HG03354 (cell line): ENCODE data around the gene ANKRD1.

Experiments
- ATAC-seq: cut with Tn5 transposase; IDR thresholded peaks from one replicate; pipeline ENCODE4 v1.9.1; 2021; ENCODE audit warnings: mild to moderate bottlenecking; ENCODE audit not compliant: unreplicated experiment, poor library complexity, severe bottlenecking

ANKRD1 gene

DNA sequence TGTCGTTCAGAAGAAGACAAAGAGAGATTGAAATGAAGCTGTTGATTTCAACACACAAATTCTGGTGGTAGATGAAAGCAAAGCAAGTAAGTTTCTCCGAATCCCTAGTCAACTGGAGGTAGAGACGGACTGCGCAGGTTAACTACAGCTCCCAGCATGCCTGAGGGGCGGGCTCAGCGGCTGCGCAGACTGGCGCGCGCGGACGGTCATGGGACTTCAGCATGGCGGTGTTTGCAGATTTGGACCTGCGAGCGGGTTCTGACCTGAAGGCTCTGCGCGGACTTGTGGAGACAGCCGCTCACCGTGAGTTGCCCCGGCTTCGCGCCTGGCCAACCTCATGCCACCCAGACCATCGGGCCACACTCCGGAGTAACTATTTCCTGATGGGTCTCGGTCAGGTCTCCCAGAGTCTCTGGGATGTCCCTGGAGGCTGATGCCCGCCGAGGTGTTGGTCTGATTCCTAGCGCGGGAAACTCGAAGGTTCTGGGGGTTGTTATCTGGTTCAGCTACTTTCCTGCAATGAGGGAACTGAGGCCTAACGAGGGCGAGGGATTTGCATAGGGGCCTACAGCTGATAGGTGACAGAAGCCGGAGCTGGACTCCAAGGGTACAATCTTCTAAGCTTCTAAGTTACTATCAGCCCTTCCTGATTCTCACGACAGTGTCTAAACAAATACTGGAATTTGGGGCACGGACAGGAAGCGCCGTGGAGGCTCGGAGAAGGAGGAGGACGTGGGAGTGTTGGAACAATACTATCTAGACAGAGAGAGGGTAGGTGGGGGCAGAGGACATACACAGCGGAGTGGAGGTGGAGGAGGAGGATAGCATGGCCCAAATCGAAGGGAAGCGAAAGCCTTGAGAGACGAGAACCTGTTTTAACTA lies 48.9 kb downstream of the ANKRD1 start, which contains the start of gene RPP30:
Gene RPP30, plus strand, starts transcription at position 209 of the 882 bp plus-strand sequence. Its CDS starts 13 bp downstream, at position 222.
- peak; percentile 98 for ATAC-seq

DNA sequence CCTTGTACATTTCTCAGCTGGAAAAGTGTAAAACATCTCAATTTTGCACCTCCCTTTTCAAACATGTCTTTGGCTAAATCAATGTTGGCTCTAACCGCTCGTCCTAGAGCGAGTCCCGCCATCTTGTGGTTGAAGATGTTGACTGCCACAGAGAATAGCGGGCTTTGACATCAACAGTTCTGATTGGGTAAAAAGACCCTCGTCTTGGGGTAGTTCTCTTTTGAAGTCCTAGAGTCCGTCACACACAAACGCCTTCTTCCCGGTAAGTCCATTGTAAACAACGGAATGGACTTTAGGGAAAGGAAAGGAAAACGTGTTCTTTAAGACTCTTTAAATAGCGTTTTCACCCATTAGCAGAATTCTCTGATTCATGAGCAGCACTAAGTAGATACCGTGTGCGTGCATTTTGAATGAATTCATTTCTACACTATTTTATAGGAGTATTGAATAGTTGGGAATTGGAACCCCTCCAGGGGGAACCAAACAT lies 49.6 kb downstream of the ANKRD1 start:
- peak; percentile 67 for ATAC-seq

DNA sequence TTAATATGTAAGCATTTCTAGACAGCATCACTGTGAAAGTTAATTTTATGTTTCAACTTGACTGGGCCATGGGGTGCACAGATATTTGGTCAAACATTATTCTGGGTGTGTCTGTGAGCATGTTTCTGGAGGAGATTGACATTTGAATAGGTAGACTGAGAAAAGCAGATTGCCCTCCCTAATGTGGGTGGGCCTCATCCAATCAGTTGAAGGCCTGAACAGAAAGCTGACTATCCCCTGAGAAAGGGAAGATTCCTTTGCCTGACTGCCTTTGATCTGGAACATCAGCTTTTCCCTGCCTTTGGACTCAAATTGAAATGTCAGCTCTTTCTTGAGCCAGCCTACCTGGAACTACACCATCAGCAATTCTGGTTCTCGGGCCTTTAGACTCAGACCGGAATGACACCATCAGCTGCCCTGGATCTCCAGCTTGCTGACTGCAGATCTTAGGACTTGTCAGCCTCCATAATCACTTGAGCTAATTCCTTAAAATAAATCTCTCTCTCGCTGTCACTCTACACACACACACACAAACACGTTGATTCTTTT lies 54.8 kb downstream of the ANKRD1 start:
- no peak for ATAC-seq

DNA sequence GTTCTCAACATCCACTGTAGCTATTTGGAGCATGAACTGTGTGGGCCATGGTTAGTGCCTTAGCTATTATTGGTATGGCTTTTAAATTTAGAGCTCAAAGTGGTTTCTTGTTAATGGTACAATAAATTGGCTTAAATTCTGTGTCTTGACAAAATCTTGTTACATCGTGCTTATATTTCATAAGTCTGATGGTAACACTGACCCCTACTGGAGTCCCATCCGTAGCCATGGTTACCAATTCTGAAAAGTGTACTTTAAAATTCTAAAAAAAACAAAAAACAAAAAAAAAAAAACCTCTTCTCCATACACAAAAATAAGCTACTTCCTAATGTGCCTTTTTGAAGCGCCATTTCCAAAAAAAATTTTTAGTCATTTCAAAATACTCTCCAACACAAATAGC lies 55.5 kb downstream of the ANKRD1 start:
- peak; percentile 54 for ATAC-seq

DNA sequence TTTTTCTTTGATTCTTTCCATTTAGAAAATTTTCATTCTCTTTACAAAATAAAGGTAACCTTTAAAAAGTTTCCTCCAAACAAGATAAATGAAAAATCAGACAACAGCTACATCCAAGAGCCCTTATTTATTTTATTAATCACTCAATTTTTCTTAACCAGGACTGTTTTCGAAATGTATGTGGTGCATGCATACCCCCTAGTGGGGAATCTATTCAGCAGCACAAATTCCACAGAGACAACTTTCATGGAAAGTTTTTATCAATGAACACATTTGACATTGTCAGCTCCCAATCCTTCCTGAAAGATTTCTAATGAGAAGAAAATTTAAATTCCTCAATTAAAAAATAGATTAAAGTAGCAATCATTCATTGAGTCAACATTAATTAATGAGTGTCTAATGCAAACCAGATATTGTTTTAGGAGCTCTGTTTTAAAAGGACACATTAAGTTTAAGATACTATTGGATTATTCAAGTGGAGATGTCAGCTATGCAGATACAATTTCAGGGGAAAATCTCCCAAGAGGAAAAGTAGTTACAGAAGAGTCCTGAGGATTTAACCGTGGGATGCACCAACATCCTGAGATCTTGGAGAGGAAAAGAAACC lies 57.9 kb downstream of the ANKRD1 start:
- no peak for ATAC-seq
